ENCODE results near the gene ZCCHC24.

GRCh38 chr10:79376078-79376628, 69.3 kb downstream of the ZCCHC24 start:
- TF ChIP-seq EZH2 (IDR thresholded peaks at IDR 0.05; ENCODE audit: low read depth) (no peak), CTCF (conservative IDR thresholded peaks at IDR 0.05) (no peak)

Measured in PC-9 (cell line).